Measurements from ENCODE around the gene CA5B.
"Not testable (repeated sequence)": the region's sequence is repeated elsewhere in the genome, so short reads cannot be mapped to it uniquely, and the experiment has no call there.

The CA5B gene

GRCh38 chrX:15748841-15749240 lies 10.8 kb downstream of the CA5B start:
- no peak for DNase-seq

- no peak for DNase-seq
Observed at GRCh38 chrX:15749642-15750610, 11.9 kb downstream of the CA5B start.

GRCh38 chrX:15750611-15751154 lies 12.6 kb downstream of the CA5B start:
- no peak for DNase-seq

GRCh38 chrX:15751155-15751819 lies 13.2 kb downstream of the CA5B start:
- DNase-seq = no peak

- no peak for DNase-seq
Observed at GRCh38 chrX:15755091-15755490, 17.0 kb downstream of the CA5B start.

- no peak for DNase-seq
Observed at GRCh38 chrX:15758140-15758539, 20.1 kb downstream of the CA5B start.

GRCh38 chrX:15759886-15760285 lies 21.8 kb downstream of the CA5B start:
- not testable (repeated sequence) for DNase-seq

- no peak for DNase-seq
Observed at GRCh38 chrX:15761564-15762191, 23.6 kb downstream of the CA5B start.

GRCh38 chrX:15769300-15769954 lies 31.4 kb downstream of the CA5B start:
- no peak for DNase-seq

GRCh38 chrX:15781961-15782699 lies 44.1 kb downstream of the CA5B start:
- DNase-seq = no peak

- no peak for DNase-seq
Observed at GRCh38 chrX:15785176-15785750, 47.2 kb downstream of the CA5B start.

GRCh38 chrX:15786915-15787314 lies 48.8 kb downstream of the CA5B start:
- no peak for DNase-seq

- DNase-seq = peak; percentile 83
Observed at GRCh38 chrX:15789979-15790768, 52.1 kb downstream of the CA5B start, which contains the start of gene ZRSR2. Gene ZRSR2, plus strand, starts transcription at chrX:15790484. Its CDS starts 12 bp downstream, at chrX:15790496.

- no peak for DNase-seq
Observed at GRCh38 chrX:15790769-15791290, 52.8 kb downstream of the CA5B start.

- DNase-seq = no peak
Observed at GRCh38 chrX:15797707-15798106, 59.6 kb downstream of the CA5B start.

GRCh38 chrX:15804563-15804962 lies 66.5 kb downstream of the CA5B start:
- DNase-seq = no peak

GRCh38 chrX:15808254-15808653 lies 70.2 kb downstream of the CA5B start:
- no peak for DNase-seq

GRCh38 chrX:15812192-15812938 lies 74.3 kb downstream of the CA5B start:
- no peak for DNase-seq

GRCh38 chrX:15813416-15813815 lies 75.3 kb downstream of the CA5B start:
- DNase-seq = no peak
